ENCODE measurements around the gene FBXO11. TPM values are rescaled to one million over a fixed set of nuclear protein-coding genes. Genes with fewer than 3 reads are reported as not detected.

The FBXO11 gene
- polyA plus RNA-seq, 1 of the 3 experiments (the other 2 are of a cell fraction) = 26.6 TPM

DNA sequence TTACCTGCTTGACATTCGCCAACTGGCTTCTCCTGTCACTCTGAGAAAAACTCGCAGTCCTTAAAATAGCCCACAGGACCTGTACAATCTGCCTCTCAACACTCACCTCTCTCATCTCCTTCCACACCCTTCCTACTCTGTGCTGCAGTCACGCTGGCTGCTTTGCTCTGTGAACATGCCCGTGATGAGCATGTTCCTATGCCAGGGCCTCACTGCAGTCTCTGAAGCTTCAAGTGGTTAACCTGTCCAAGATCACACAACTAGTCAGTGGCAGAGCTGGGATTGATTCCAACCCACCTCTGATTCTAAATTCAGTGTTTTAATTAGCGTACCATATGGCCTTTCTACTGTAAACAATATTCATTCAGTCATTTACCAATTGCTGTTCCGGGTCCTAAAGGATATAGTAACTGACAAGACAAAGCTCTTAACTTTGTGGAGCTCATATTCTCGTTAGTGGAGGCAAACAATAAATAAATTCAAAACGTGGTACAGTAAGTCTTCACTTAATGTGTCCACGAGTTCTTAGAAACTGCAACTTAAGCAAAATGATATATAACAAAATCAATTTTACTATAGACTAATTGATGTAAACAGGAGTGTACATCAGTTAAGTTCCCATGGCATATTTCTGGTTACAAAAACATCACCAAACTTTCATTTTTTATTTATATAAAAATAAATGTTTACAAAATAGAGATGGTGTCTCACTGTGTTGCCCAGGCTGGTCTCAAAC is 38.9 kb upstream of the FBXO11 start:
- no peaks in the 10 kb centered on the region for H3F3A ChIP-seq (replicated peaks; ENCODE audit: insufficient read depth)
- ChIA-PET POLR2A (no interaction called here), CTCF (no interaction called here)
- DNase-seq = no peak
- no peak overlapping the region for H3K4me2 ChIP-seq
- H3K9me3 ChIP-seq = no peaks in the 10 kb centered on the region
- H3K27me3 ChIP-seq (ENCODE audit: insufficient read depth) = no peaks in the 10 kb centered on the region
- no peak for TF ChIP-seq FOSL2 (IDR thresholded peaks at IDR 0.05; ENCODE audit: borderline replicate concordance, low read depth)
- no peak for TF ChIP-seq EP300 (IDR thresholded peaks at IDR 0.05; ENCODE audit: borderline replicate concordance in 1 of 2, low read depth in 1 of 2, low read length in 1 of 2)
- TF ChIP-seq RAD21 (IDR thresholded peaks at IDR 0.05; ENCODE audit: low read length) = no peak
- no peak for TF ChIP-seq NRF1 (IDR thresholded peaks at IDR 0.05; ENCODE audit: low read depth, low read length)
- TF ChIP-seq JUND (IDR thresholded peaks at IDR 0.05) = no peak
- no peak for TF ChIP-seq FOXJ3 (CRISPR knock-in tag; IDR thresholded peaks at IDR 0.05)
- no peak for TF ChIP-seq CHD2 (IDR thresholded peaks at IDR 0.05; ENCODE audit: low read length, partially characterized antibody)
- no peak for TF ChIP-seq YY1 (IDR thresholded peaks at IDR 0.05; ENCODE audit: low read depth)
- TF ChIP-seq, protein P1, sequence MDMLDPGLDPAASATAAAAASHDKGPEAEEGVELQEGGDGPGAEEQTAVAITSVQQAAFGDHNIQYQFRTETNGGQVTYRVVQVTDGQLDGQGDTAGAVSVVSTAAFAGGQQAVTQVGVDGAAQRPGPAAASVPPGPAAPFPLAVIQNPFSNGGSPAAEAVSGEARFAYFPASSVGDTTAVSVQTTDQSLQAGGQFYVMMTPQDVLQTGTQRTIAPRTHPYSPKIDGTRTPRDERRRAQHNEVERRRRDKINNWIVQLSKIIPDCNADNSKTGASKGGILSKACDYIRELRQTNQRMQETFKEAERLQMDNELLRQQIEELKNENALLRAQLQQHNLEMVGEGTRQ (IDR thresholded peaks at IDR 0.05; ENCODE audit: borderline replicate concordance, low read depth, low read length) = no peak
- TF ChIP-seq NFIC (IDR thresholded peaks at IDR 0.05; ENCODE audit: borderline replicate concordance) = no peak
- TF ChIP-seq, protein P2, sequence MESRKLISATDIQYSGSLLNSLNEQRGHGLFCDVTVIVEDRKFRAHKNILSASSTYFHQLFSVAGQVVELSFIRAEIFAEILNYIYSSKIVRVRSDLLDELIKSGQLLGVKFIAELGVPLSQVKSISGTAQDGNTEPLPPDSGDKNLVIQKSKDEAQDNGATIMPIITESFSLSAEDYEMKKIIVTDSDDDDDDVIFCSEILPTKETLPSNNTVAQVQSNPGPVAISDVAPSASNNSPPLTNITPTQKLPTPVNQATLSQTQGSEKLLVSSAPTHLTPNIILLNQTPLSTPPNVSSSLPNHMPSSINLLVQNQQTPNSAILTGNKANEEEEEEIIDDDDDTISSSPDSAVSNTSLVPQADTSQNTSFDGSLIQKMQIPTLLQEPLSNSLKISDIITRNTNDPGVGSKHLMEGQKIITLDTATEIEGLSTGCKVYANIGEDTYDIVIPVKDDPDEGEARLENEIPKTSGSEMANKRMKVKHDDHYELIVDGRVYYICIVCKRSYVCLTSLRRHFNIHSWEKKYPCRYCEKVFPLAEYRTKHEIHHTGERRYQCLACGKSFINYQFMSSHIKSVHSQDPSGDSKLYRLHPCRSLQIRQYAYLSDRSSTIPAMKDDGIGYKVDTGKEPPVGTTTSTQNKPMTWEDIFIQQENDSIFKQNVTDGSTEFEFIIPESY (IDR thresholded peaks at IDR 0.05; ENCODE audit: borderline replicate concordance, low read depth) = no peak
- TF ChIP-seq GABPA (IDR thresholded peaks at IDR 0.05; ENCODE audit: low read depth) = no peak
- TF ChIP-seq, protein P3, sequence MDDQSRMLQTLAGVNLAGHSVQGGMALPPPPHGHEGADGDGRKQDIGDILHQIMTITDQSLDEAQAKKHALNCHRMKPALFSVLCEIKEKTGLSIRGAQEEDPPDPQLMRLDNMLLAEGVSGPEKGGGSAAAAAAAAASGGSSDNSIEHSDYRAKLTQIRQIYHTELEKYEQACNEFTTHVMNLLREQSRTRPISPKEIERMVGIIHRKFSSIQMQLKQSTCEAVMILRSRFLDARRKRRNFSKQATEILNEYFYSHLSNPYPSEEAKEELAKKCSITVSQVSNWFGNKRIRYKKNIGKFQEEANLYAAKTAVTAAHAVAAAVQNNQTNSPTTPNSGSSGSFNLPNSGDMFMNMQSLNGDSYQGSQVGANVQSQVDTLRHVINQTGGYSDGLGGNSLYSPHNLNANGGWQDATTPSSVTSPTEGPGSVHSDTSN (IDR thresholded peaks at IDR 0.05) = no peak
- TF ChIP-seq, protein P4, sequence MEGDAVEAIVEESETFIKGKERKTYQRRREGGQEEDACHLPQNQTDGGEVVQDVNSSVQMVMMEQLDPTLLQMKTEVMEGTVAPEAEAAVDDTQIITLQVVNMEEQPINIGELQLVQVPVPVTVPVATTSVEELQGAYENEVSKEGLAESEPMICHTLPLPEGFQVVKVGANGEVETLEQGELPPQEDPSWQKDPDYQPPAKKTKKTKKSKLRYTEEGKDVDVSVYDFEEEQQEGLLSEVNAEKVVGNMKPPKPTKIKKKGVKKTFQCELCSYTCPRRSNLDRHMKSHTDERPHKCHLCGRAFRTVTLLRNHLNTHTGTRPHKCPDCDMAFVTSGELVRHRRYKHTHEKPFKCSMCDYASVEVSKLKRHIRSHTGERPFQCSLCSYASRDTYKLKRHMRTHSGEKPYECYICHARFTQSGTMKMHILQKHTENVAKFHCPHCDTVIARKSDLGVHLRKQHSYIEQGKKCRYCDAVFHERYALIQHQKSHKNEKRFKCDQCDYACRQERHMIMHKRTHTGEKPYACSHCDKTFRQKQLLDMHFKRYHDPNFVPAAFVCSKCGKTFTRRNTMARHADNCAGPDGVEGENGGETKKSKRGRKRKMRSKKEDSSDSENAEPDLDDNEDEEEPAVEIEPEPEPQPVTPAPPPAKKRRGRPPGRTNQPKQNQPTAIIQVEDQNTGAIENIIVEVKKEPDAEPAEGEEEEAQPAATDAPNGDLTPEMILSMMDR (IDR thresholded peaks at IDR 0.05) = no peak
- TF ChIP-seq ELF1 (IDR thresholded peaks at IDR 0.05) = no peak
- TF ChIP-seq, protein P5, sequence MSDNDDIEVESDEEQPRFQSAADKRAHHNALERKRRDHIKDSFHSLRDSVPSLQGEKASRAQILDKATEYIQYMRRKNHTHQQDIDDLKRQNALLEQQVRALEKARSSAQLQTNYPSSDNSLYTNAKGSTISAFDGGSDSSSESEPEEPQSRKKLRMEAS (IDR thresholded peaks at IDR 0.05; ENCODE audit: low read depth) = no peak
- TF ChIP-seq TEAD4 (IDR thresholded peaks at IDR 0.05; ENCODE audit: borderline replicate concordance, insufficient read depth) = no peak
- no peak for TF ChIP-seq MXI1 (IDR thresholded peaks at IDR 0.05; ENCODE audit: low read depth, low read length)
- no peak for TF ChIP-seq RXRA (IDR thresholded peaks at IDR 0.05; ENCODE audit: borderline replicate concordance, low read depth)
- no peak for TF ChIP-seq SMC3 (IDR thresholded peaks at IDR 0.05; ENCODE audit: low read depth, low read length)
- no peak overlapping the region for H3K27ac ChIP-seq (ENCODE audit: low read depth in 2 of 2, low read length in 1 of 2)
- H3K9ac ChIP-seq = no peak overlapping the region
- H3K4me1 ChIP-seq (ENCODE audit: control insufficient read depth in 1 of 2, insufficient read depth in 2 of 2, low read depth in 1 of 2, low read length in 1 of 2) = peaks cover 0 to 5% of the 10 kb centered on the region in 2 experiments; a peak in 1 of 4 replicates
- H3K4me3 ChIP-seq (ENCODE audit: low read depth in 2 of 2, low read length in 1 of 2) = no peak overlapping the region
- no peaks in the 10 kb centered on the region for H3K79me2 ChIP-seq (ENCODE audit: insufficient read depth)
- H4K20me1 ChIP-seq (ENCODE audit: insufficient read depth) = no peaks in the 10 kb centered on the region
- no peaks in the 10 kb centered on the region for H3K36me3 ChIP-seq (replicated peaks in 1 of 2; ENCODE audit: control insufficient read depth in 1 of 2, insufficient read depth in 2 of 2, low read length in 1 of 2)
- no peak overlapping the region for H2AFZ ChIP-seq (ENCODE audit: low read depth)
- WGBS (ENCODE audit: low lambda C conversion rate) = 24% methylated on average over 9 of the region's 9 CpGs
- no peaks in the 10 kb centered on the region for H3K9me2 ChIP-seq

Measured in SK-N-SH (cell line).